CD14-positive monocyte (primary cell): ENCODE results near the gene MEP1A. TPM values are rescaled to one million over a fixed set of nuclear protein-coding genes. Genes with fewer than 3 reads are reported as not detected.
A peak's percentile ranks its signal among the peaks of the same experiment; 100 is the strongest.

Source experiments
- DNase-seq, 3 donors: peaks; one replicate each; pipeline ENCODE4 v3.0.0-alpha.2; 2011 to 2022
- H2AFZ ChIP-seq: 2 replicates; pipeline ENCODE4 v1.6.0; 2012; ENCODE audit warnings: mild to moderate bottlenecking, low read depth, low read length, inconsistent platforms; ENCODE audit not compliant: insufficient read depth, poor library complexity, severe bottlenecking
- H3K27ac ChIP-seq, 2 donors: 1 replicate in 1 of 2; 2 replicates in 1 of 2; pipeline ENCODE4 v1.5.1; 2012 to 2013; ENCODE audit warnings: low read length in 2 of 2, control low read depth in 1 of 2, inconsistent platforms in 1 of 2, low read depth in 1 of 2, mild to moderate bottlenecking in 1 of 2
- H3K27me3 ChIP-seq, 2 donors: one replicate each; pipeline versions ENCODE4 v1.6.0 to v1.6.1; 2011 to 2013; ENCODE audit warnings: low read length in 2 of 2; ENCODE audit not compliant: control insufficient read depth in 2 of 2, insufficient read depth in 2 of 2
- H3K36me3 ChIP-seq, 2 donors: replicated peaks in 1 of 2; 1 replicate in 1 of 2; 2 replicates in 1 of 2; pipeline versions ENCODE4 v1.5.1 to v1.6.1; 2012 to 2013; ENCODE audit warnings: low read length in 2 of 2, control low read depth in 1 of 2, inconsistent platforms in 1 of 2, mild to moderate bottlenecking in 1 of 2; ENCODE audit not compliant: insufficient read depth in 2 of 2, control insufficient read depth in 1 of 2
- H3K4me1 ChIP-seq, 2 donors: 1 replicate in 1 of 2; 2 replicates in 1 of 2; pipeline versions ENCODE4 v1.5.1 to v1.6.1; 2012 to 2013; ENCODE audit warnings: low read length in 2 of 2, control low read depth in 1 of 2, inconsistent platforms in 1 of 2, mild to moderate bottlenecking in 1 of 2, moderate library complexity in 1 of 2; ENCODE audit not compliant: insufficient read depth in 2 of 2, control insufficient read depth in 1 of 2
- H3K4me2 ChIP-seq: replicated peaks from 2 replicates; pipeline ENCODE3; 2012; ENCODE audit warnings: low read length, moderate library complexity, mild to moderate bottlenecking; ENCODE audit not compliant: poor library complexity, severe bottlenecking; ENCODE audit errors: extremely low read depth
- H3K4me3 ChIP-seq, 3 experiments: fragments of 200-600 bp in 1 of 3; sonication (generic) in 1 of 3; replicated peaks in 1 of 3; 1 replicate in 2 of 3; 2 replicates in 1 of 3; pipeline ENCODE4 v1.5.1; 2011 to 2013; ENCODE audit warnings: low read length in 3 of 3, mild to moderate bottlenecking in 3 of 3, control low read depth in 2 of 3, low read depth in 2 of 3, inconsistent platforms in 1 of 3, moderate library complexity in 1 of 3
- H3K79me2 ChIP-seq: 2 replicates; pipeline ENCODE4 v1.6.0; 2012; ENCODE audit warnings: mild to moderate bottlenecking, control low read depth, inconsistent platforms, low read length, moderate library complexity; ENCODE audit not compliant: insufficient read depth
- H3K9ac ChIP-seq: 2 replicates; pipeline ENCODE4 v1.6.0; 2017; ENCODE audit warnings: low read length, mild to moderate bottlenecking; ENCODE audit not compliant: insufficient read depth, poor library complexity, severe bottlenecking
- H3K9me3 ChIP-seq, 2 donors: replicated peaks in 1 of 2; 1 replicate in 1 of 2; 2 replicates in 1 of 2; pipeline versions ENCODE4 v1.5.1 to v1.6.1; 2012 to 2013; ENCODE audit warnings: low read length in 2 of 2, control low read depth in 1 of 2; ENCODE audit not compliant: control insufficient read depth in 1 of 2, insufficient read depth in 1 of 2
- H4K20me1 ChIP-seq: 2 replicates; pipeline ENCODE4 v1.6.0; 2012; ENCODE audit warnings: mild to moderate bottlenecking, low read length, control low read depth, moderate library complexity; ENCODE audit not compliant: insufficient read depth
- H3K27ac Mint-ChIP-seq, 7 donors: one replicate each; pipeline ENCODE4 v1.8.0; 2020; ENCODE audit warnings: mild to moderate bottlenecking in 7 of 7, mixed read lengths in 7 of 7, moderate library complexity in 6 of 7, inconsistent platforms in 2 of 7
- H3K27me3 Mint-ChIP-seq, 3 donors: one replicate each; pipeline ENCODE4 v1.8.0; 2021 to 2022; ENCODE audit warnings: low read depth in 3 of 3, mild to moderate bottlenecking in 3 of 3, mixed read lengths in 3 of 3, moderate library complexity in 3 of 3, inconsistent platforms in 1 of 3
- H3K36me3 Mint-ChIP-seq, 2 donors: one replicate each; pipeline ENCODE4 v1.8.0; 2020; ENCODE audit warnings: mixed read lengths in 2 of 2, inconsistent platforms in 1 of 2, mild to moderate bottlenecking in 1 of 2
- H3K4me1 Mint-ChIP-seq: one replicate; pipeline ENCODE4 v1.8.0; 2020; ENCODE audit warnings: mild to moderate bottlenecking, mixed read lengths
- H3K4me3 Mint-ChIP-seq, 2 donors: one replicate each; pipeline ENCODE4 v1.8.0; 2020; ENCODE audit warnings: mild to moderate bottlenecking in 2 of 2, mixed read lengths in 2 of 2, moderate library complexity in 1 of 2
- H3K9me3 Mint-ChIP-seq, 7 donors: one replicate each; pipeline ENCODE4 v1.8.0; 2020 to 2022; ENCODE audit warnings: mixed read lengths in 7 of 7, mild to moderate bottlenecking in 6 of 7, moderate library complexity in 6 of 7, inconsistent platforms in 2 of 7
- WGBS: methylation state at CpG from one replicate; pipeline ENCODE4 v1.1.5; 2013; ENCODE audit warnings: missing lambda C conversion rate; ENCODE audit not compliant: insufficient coverage; 5-methylcytosine and 5-hydroxymethylcytosine counted together
- intact Hi-C, 2 donors: fragments of 100-400 bp; cut with micrococcal nuclease; formaldehyde crosslinking; loops; one replicate each; pipeline versions ENCODE4 v1.15.0 to v1.15.1; 2023
- polyA plus RNA-seq, 3 donors: library from polyadenylated mRNA; depleted of rRNA in 1 of 3; unstranded in 2 of 3; stranded (reverse) in 1 of 3; fragments of 300-500 nt in 2 of 3; fragments of >200 nt in 1 of 3; fragmentation: Illumina TruSeq in 2 of 3; gene quantifications; 1 replicate in 2 of 3; 2 replicates in 1 of 3; pipeline ENCODE4 v1.2.3, GENCODE V29; 2012 to 2021
- TF ChIP-seq, protein P1 (sequence below): fragments of 200-600 bp; IDR thresholded peaks from one replicate; pipeline ENCODE4 v1.8.0; 2022; ENCODE audit warnings: antibody characterized with exemption, mild to moderate bottlenecking

The MEP1A gene
- polyA plus RNA-seq, 3 donors = 0.05 to 0.10 (median 0.07) TPM

DNA sequence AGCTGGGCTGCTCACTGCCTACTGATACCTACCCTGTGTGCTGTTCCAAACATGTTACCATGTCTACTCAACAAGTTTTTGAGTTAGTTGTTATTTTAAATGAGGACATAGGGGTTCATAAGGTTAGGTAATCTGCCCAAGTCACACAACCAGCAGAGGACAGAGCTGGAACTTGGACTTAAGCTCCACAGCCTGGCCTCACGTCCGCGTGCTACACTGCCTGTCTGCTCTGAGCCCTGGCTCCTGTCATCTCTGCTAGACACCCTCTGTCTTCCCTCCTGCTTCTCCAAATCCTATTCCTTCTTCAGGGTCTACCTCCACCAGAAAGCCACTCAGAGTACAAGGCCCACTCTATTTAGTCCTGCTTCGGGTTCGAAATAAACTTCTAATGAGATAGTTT, 28.2 kb upstream of the MEP1A start:
- Histone ChIP-seq H3K4me1 (peaks cover under 1 to 4% of the 10 kb centered on the region in 2 donors), H3K9me3 (no peaks in the 10 kb centered on the region), H3K36me3 (no peaks in the 10 kb centered on the region), H3K27ac (no peak overlapping the region), H3K27me3 (no peaks in the 10 kb centered on the region), H2AFZ (peak overlapping the region; percentile 6), H3K4me3 (no peak overlapping the region), H3K4me2 (no peak overlapping the region), H3K79me2 (no peaks in the 10 kb centered on the region), H4K20me1 (no peaks in the 10 kb centered on the region), H3K9ac (no peak overlapping the region)
- TF ChIP-seq, protein P1, sequence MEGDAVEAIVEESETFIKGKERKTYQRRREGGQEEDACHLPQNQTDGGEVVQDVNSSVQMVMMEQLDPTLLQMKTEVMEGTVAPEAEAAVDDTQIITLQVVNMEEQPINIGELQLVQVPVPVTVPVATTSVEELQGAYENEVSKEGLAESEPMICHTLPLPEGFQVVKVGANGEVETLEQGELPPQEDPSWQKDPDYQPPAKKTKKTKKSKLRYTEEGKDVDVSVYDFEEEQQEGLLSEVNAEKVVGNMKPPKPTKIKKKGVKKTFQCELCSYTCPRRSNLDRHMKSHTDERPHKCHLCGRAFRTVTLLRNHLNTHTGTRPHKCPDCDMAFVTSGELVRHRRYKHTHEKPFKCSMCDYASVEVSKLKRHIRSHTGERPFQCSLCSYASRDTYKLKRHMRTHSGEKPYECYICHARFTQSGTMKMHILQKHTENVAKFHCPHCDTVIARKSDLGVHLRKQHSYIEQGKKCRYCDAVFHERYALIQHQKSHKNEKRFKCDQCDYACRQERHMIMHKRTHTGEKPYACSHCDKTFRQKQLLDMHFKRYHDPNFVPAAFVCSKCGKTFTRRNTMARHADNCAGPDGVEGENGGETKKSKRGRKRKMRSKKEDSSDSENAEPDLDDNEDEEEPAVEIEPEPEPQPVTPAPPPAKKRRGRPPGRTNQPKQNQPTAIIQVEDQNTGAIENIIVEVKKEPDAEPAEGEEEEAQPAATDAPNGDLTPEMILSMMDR = no peak
- Mint-ChIP-seq H3K4me1 (peaks cover 15% of the 10 kb centered on the region), H3K27ac (no peak overlapping the region), H3K4me3 (no peak overlapping the region), H3K27me3 (no peaks in the 10 kb centered on the region), H3K36me3 (peaks cover 0 to 4% of the 10 kb centered on the region in 2 donors), H3K9me3 (peaks cover 0 to 6% (median 3%) of the 10 kb centered on the region in 7 donors)
- intact Hi-C loops = no loop called here
- DNase-seq = no peak
- 89% methylated on average over 3 of the region's 5 CpGs for WGBS

DNA sequence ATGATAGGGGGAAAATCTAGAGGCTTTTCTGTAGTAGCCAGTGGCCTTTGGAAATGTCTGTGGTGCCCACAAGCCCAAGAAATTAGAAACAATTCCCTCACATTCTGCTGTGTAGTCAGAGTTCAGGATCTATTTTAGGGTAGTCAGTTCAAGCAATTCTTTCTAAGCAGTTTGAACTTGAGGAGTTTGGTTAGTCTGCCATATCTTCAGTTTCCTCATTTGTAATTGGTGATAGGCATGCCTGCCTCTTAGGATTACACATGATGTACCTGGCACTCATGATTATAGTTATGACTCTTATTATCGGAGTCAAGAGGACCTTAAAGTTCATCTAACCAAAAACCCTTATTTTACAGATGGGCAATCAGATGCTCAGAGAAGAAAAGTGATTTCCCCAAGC, 21.2 kb upstream of the MEP1A start:
- Histone ChIP-seq H3K4me3 (peak overlapping the region in 1 of 3 experiments; percentile 27), H3K9ac (peak overlapping the region; percentile 53), H3K36me3 (no peaks in the 10 kb centered on the region), H3K27me3 (no peaks in the 10 kb centered on the region), H3K4me2 (peak overlapping the region; percentile 30), H3K27ac (peak overlapping the region; percentile 91 to 95), H3K4me1 (peaks cover 54 to 60% of the 10 kb centered on the region in 2 donors), H3K9me3 (no peaks in the 10 kb centered on the region), H3K79me2 (no peaks in the 10 kb centered on the region), H2AFZ (no peak overlapping the region), H4K20me1 (no peaks in the 10 kb centered on the region)
- Mint-ChIP-seq H3K27ac (peak overlapping the region; percentile 98 to 100 (median 99)), H3K9me3 (peaks cover 0 to 7% (median 2%) of the 10 kb centered on the region in 7 donors), H3K36me3 (peaks cover 4 to 7% of the 10 kb centered on the region in 2 donors), H3K27me3 (no peaks in the 10 kb centered on the region), H3K4me1 (peaks cover 50% of the 10 kb centered on the region), H3K4me3 (no peak overlapping the region)
- DNase-seq = peak; percentile 12 to 51 (median 48)
- TF ChIP-seq, protein P1 = no peak
- intact Hi-C loops = loop anchor here (5.0 kb wide), 2 partner anchors 40 to 55 kb away; no protein-coding TSS in a partner anchor
- no CpG with 5 or more reads among the region's 1 CpG for WGBS
